ENCODE results near the gene CYP1A2. TPM values are rescaled to one million over a fixed set of nuclear protein-coding genes. Genes with fewer than 3 reads are reported as not detected.

The CYP1A2 gene
- total and polyA plus RNA-seq, 2 of the 13 experiments (the other 11 are each of a cell fraction or from before 2014, with no cell fraction given): 0.07 TPM; not detected in 1

- TF ChIP-seq ZNF253 (CRISPR knock-in tag; IDR thresholded peaks at IDR 0.05; ENCODE audit: borderline replicate concordance): no peak
- TF ChIP-seq DMAP1 (CRISPR knock-in tag; IDR thresholded peaks at IDR 0.05): peak; percentile 65; the same call in 1 of the 2 replicates
- TF ChIP-seq GPN1 (CRISPR knock-in tag; IDR thresholded peaks at IDR 0.05; ENCODE audit: borderline replicate concordance): no peak
- no peak for TF ChIP-seq ZNF576 (CRISPR knock-in tag; IDR thresholded peaks at IDR 0.05)
- TF ChIP-seq TEF (CRISPR knock-in tag; IDR thresholded peaks at IDR 0.05): no peak
- TF ChIP-seq DNMT3B (CRISPR knock-in tag; conservative IDR thresholded peaks at IDR 0.05): no peak
- no peak for TF ChIP-seq NONO (IDR thresholded peaks at IDR 0.05)
- TF ChIP-seq NONO (CRISPR knock-in tag; conservative IDR thresholded peaks at IDR 0.05): peak; percentile 64
- peak; percentile 79 for TF ChIP-seq ZNF710 (CRISPR knock-in tag; IDR thresholded peaks at IDR 0.05; ENCODE audit: borderline replicate concordance)
- TF ChIP-seq SP140L (CRISPR knock-in tag; IDR thresholded peaks at IDR 0.05; ENCODE audit: borderline replicate concordance): no peak
- peak; percentile 59; the same call in 1 of the 2 replicates for TF ChIP-seq ZNF589 (CRISPR knock-in tag; conservative IDR thresholded peaks at IDR 0.05)
- no peak for TF ChIP-seq PRMT3 (CRISPR knock-in tag; IDR thresholded peaks at IDR 0.05; ENCODE audit: borderline replicate concordance, low read depth)
- TF ChIP-seq ZNF235 (CRISPR knock-in tag; IDR thresholded peaks at IDR 0.05; ENCODE audit: borderline replicate concordance): no peak
- peak; percentile 99 for TF ChIP-seq ZFP91 (CRISPR knock-in tag; IDR thresholded peaks at IDR 0.05; ENCODE audit: borderline replicate concordance)
- 0 out of 2 replicates have a peak, but pooled peaks have one; percentile 60 for TF ChIP-seq ZNF20 (CRISPR knock-in tag; IDR thresholded peaks at IDR 0.05)
- no peak for TF ChIP-seq NFYC (CRISPR knock-in tag; IDR thresholded peaks at IDR 0.05)
- no peak for TF ChIP-seq ARID3A (IDR thresholded peaks at IDR 0.05; ENCODE audit: low read depth, low read length)
- peak; percentile 42; the same call in 1 of the 2 replicates for TF ChIP-seq TARDBP (CRISPR knock-in tag; IDR thresholded peaks at IDR 0.05)
- TF ChIP-seq LCORL (IDR thresholded peaks at IDR 0.05): no peak
- peak; percentile 73; the same call in 1 of the 2 replicates for TF ChIP-seq LCORL (CRISPR knock-in tag; IDR thresholded peaks at IDR 0.05)
- TF ChIP-seq ZNF354B (CRISPR knock-in tag; IDR thresholded peaks at IDR 0.05): no peak
These were observed 22.5 kb upstream of the CYP1A2 start (continued) for GRCh38 chr15:74725845-74726773.
